Measurements from ENCODE around the gene TMEM31.
"Not testable (repeated sequence)": the region's sequence is repeated elsewhere in the genome, so short reads cannot be mapped to it uniquely, and the experiment has no call there.

The TMEM31 gene

DNA sequence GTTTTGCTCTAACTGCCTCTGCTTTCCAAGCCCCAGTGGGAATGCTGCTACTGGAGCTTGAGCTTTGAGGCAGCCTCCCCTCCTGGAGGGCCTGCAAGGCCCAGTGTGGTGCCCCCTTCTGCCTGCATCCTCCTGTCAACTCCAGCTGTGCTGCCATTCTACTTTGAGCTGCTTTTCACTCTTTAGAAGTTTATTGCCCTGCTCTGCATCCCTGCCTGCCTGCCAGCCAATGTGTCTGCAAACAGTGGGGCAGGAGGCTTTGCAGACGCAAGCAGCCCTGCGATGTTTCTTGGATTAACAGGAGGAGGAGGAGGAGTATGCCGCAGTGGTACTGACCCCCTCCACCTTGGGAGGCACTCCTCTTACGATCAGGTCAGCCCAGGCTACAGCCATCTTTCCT, 16.4 kb downstream of the TMEM31 start:
- DNase-seq, result no peak

DNA sequence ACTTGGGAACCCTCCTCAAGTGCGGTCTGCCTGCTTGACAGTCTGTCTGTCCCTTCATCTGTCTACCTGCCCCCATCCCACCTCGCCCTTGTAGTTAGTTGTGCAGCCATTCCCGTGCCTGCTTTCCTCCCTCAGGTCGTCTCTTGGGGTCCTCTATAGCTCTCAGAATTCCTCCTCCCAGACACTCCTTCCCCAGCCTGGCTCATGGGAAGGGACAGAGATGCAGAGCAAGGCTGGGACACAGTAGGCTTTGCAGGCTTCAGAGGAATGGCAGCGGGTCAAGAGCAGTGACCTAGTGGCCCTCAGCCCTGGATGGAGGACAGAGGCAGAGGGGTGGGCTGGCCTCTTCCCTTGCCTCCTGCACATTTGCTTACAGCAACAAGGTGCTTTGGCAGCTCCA, 18.3 kb downstream of the TMEM31 start:
- no peak for DNase-seq

DNA sequence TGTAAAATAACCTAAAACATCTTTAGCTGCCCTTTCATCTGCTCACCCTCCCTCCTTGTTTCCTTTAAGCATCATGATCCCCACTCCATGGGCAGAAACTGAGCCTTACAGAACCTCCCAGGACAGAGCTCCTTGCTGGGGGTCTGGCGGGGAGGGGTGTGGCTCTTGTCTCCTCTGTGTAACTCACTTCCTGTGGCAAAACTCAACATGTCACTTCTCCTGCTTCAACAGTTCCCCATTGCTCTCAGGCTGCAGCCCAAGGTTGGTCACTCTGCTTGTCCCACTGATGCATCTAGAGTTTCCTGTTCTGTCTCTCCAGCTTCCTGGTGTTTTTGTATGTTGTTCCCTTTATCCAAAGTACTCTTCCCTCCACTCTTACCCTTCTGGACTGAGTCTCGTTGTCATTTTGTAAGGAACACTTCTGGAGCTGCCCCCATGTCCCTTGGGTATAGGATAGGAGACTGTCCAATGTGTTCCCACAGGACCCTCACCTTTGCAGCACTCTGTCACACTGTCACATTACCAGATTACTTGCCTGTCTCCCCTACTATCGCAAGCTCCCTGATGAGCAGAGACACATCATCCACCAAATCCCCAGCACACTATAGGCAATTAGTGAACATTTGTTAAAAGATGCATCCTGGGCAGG, 19.6 kb downstream of the TMEM31 start:
- no peak for DNase-seq

DNA sequence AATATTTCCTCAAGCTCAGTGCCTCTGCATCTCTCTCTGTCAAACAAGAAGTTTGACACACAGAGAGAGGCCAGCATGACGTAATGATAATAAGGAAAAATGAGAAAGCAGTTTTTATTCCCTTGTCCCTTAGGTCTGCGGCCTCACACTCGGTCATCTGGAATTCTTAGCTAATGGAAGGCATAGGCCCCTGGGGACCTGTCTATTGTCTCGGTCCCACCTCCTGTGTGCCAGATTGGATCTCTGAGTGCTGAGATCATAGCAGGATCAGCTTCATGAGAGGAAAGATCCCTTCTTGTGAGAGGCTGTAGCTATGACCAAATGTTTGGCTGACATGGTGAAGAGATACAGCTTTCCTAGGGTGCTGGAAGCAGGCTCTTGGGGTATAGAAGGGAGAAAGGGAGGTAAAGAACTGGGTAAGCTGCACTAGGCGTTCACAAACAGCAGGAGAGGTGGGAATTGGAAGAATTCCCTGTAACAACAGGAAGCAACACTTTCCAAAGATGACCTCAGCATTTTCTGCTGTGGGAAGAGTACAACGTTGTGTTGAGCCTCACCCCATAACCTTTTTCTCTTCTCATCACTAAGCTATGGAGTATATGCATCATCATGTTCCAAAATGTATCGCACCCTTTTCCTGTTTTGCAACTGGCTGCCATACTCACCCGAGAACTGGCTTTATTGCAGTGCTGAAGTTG, 20.2 kb downstream of the TMEM31 start:
- no peak for DNase-seq

DNA sequence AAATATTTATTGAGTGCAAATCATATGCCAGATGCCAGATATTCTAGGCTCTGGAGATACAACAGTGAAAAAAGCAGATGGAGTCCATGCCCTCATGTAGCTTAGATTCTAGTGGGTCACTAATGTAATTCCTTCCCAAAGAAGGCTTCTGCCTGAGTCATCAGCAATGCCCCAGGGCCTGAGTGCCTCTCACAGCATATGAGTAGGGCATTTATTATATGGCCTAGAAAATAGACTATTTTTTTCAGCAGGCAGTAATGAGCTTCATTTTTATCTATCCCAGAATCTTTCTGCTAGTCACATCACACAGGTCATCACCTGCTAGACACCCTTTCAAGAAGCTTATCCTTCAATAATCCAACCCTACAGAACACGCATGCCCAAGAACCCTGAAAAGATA, 22.3 kb downstream of the TMEM31 start:
- no peak for DNase-seq

DNA sequence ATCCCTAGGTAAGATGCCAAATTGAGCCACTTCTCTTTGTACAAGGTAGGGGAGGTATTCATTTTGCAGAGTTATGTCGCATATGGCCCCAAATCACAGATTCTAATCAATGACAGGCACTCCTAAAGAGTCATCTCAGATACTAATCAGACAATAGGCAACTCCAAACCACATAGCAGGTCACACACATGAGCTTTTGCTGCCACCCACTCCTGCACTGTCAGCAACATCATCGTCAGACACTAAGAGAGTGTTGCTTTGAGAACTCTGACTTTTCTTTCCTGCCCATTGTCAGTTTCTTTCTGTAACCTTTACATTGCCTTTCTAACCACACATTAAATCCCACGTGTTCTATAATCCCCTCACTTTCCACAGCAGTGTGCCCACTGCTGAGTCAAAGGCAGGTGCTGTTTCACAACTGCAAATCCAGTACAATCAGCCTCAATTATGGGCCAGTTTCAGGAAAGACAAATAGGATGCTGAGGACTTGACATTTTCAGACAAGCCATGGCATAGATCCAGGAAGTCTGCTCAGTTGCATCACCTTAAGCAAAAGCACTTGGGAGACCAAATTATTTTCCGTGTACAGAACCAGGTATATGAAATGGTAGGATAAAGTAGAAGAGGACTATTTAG, 23.5 kb downstream of the TMEM31 start:
- no peak for DNase-seq

DNA sequence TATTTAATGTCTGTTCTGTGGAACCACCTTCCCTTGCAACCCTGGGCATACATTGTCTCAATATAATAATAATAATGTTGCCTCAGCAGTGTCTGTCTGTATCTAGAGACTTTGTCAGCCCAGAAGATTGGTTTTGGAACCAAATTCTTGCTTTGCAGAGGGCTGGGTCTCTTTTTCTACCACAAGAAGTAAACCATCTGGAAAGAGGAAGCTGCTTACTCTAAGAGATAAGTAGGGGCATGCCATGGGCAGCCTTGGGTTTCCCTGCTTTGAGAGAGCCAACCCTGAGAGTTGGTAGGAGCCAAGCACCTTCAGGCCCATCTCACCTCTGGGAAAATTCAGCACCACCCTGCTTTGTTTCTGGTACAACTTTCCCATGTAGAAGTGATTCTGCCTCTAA, 27.0 kb downstream of the TMEM31 start:
- DNase-seq, result no peak

DNA sequence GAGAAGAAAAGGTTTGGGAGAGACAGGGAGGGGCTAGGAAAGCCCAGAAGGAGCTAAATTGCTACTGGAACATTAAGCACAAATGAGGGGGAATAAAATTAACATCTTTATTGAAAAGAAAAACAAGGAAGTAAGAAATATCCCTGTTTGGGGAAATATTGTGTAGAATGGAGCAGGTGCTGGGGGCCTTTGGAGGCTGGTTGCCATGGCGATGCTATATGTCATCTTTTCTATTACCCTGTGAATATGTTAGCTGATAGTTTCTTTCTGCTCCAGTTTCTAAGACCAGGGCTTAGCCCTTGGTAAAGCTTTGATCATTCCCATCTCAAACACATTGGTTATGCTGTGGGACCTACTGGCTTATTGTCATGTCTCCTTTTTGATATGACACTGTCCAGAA, 28.7 kb downstream of the TMEM31 start:
- DNase-seq, result no peak

DNA sequence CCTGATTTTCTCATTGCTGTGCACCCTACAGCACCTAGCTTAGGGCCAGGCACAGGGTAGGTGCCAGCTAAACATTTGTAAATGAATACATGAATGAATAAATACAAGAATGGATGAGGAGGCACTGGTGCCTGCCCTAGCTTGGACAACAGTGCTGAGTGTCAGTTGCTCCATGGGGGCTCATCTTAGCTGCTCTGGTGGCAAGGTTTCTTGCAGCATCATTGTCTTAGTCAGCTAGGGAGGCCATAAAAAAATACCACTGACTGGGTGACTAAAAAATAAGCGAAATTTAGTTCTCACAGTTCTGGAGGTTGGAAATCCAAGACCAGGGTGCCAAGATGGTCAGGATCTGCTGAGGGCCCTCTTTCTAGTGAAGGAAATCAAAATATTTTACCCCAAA, 31.2 kb downstream of the TMEM31 start:
- no peak for DNase-seq

DNA sequence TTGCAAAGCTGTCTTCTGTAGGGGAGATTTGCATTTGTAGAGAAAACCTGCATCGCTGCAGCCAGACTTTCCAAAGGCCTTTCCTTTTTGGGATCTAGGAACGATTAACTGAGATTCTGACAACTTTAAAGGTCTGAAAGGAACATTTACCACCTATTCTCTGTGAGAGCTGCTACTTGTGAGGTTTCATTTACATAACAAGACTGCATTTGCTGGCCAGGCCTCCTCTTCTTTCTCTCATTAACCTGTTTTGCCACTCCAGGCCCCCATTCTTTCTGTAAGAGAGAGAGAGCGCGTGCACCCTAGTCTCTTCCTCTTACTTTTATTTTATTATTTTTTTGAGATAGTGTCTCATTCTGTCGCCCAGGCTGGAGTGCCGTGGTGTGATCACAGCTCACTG, 31.6 kb downstream of the TMEM31 start:
- DNase-seq, result no peak

DNA sequence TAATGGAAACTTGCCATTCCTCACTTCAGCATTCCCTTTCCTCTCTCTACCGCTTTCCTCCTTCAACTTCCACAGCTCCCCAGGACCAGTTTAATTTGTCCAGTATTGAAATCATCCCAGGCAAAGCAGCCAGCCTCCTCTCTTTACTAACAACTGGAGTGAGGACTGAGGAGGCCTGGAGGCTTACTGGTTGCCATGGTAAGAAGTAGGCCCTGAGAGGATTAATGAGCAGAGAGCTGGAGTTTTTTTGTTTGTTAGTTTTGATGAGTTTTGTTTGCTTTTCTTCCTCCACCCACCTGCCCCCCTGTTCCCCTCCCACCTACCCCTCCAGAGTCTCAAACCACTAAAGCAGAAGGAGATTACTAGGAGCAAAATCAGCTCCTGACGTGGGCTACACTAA, 36.5 kb downstream of the TMEM31 start:
- no peak for DNase-seq

DNA sequence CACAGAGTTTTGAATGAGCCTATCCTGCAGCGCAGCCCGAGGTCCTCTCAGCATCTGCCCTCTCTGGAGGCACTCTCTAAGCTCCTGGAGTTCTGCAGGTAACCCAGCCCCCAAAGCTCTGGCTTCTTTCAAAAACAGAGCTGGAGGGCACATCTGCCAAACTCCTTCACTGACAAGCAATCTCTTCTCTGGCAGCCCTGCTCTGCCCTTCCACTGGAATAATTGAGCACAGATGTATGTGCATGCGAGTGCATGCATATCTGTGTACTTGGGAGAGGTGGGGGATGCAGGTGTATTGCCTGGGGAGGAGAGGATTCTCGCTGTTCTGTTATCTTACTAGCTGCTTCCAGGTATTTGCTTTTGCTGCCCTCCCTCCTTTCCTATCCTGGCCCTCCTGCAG, 43.7 kb downstream of the TMEM31 start:
- no peak for DNase-seq

DNA sequence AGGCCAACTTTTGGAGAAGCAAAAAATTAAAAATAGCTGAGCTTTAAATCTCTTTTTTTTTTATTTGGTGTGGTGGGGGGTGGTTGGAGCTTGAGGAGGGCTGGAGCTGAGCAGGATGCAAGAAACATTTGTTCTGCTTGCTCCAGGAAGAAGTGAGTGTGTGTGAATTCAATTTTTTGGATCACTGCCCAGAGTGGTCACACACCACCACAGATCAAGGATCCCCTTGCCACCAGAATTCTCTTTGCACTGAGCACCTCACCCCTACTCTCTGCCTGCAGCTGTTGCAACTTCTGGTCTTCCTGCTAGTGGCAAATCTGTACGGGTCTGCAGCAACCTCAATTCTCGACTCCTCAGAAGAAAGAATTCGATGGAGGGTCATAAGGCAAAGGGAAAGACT, 46.0 kb downstream of the TMEM31 start:
- no peak for DNase-seq

DNA sequence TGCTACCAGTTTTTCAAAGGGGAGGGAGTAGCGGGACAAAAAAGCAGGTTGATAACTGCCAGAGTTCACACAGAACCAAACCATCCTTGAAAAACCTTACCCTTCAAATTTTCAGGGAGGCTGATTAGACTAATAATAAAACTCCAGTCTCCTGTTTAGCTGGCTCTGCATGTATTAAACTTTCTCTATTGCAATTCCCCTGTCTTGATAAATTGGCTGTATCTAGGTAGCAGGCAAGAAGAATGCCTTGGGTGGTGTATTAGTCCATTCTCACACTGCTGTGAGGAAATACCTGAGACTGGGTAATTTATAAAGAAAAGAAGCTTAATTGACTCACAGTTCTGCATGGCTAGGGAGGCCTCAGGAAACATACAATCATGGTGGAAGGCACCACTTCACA, 47.8 kb downstream of the TMEM31 start:
- no peak for DNase-seq

DNA sequence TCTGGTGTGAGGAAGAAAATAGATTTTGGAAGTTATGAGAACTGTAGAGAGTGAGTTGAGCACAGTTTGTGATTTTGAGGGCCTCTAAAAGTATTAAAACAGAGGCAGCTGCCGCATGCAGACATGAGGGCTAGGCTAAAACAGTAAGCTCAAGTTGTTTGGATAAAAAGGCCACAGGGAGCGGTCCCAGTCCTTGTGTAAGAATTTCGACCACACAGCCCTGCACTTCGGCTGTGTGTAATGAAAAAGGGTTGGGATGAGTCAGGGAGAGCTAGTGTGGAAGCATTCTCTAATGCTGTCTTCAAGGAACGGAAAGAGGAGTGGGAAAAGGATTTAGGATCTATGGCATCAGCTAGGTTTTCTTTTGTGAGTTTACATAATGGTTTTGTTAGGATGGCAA, 52.8 kb downstream of the TMEM31 start:
- not testable (repeated sequence) for DNase-seq
